ENCODE measurements around the gene SPATA3. TPM values are rescaled to one million over a fixed set of nuclear protein-coding genes. Genes with fewer than 3 reads are reported as not detected.

SPATA3 gene
- total RNA-seq, 2 experiments from 2014 or later = not detected

GRCh38 chr2:230951396-230951795, 44.5 kb upstream of the SPATA3 start:
- POLR2A ChIA-PET = no interaction called here
- no peaks in the 10 kb centered on the region for H3K36me3 Mint-ChIP-seq (ENCODE audit: low read depth)
- CTCF ChIA-PET = no interaction called here

GRCh38 chr2:230952226-230952956, 43.5 kb upstream of the SPATA3 start:
- H3K27me3 ChIP-seq (ENCODE audit: control insufficient read depth in 1 of 2, insufficient read depth in 2 of 2, low read length in 2 of 2) = peaks cover 4 to 6% of the 10 kb centered on the region in 2 experiments
- H3K4me3 ChIP-seq (ENCODE audit: low read length) = no peak overlapping the region
- no peak for DNase-seq
- no peak for TF ChIP-seq CTCF (IDR thresholded peaks at IDR 0.05)
- no peak overlapping the region for H3K27ac ChIP-seq (ENCODE audit: low read depth in 1 of 2, low read length in 2 of 2)
- Mint-ChIP-seq H3K4me3 (no peak overlapping the region), H3K9me3 (no peaks in the 10 kb centered on the region), H3K27me3 (peaks cover 36% of the 10 kb centered on the region), H3K27ac (no peak overlapping the region), H3K4me1 (ENCODE audit: low read depth) (peaks cover 8% of the 10 kb centered on the region), H3K36me3 (ENCODE audit: low read depth) (no peaks in the 10 kb centered on the region)
- ChIA-PET POLR2A (no interaction called here), CTCF (no interaction called here)
- intact Hi-C loops (cut with DNase I, micrococcal nuclease) = no loop called here
- ATAC-seq (ENCODE audit: poor library complexity) = no peak
- no peaks in the 10 kb centered on the region for H3K9me3 ChIP-seq (ENCODE audit: control insufficient read depth in 1 of 2, insufficient read depth in 1 of 2, low read length in 2 of 2)
- no peaks in the 10 kb centered on the region for H3K36me3 ChIP-seq (ENCODE audit: insufficient read depth, low read length)
- H3K4me1 ChIP-seq (ENCODE audit: insufficient read depth, low read length) = peaks cover 13% of the 10 kb centered on the region

More at GRCh38 chr2:230951396-230951795, 44.5 kb upstream of the SPATA3 start:
- Histone ChIP-seq H3K36me3 (ENCODE audit: insufficient read depth, low read length) (no peaks in the 10 kb centered on the region), H3K27me3 (ENCODE audit: control insufficient read depth in 1 of 2, insufficient read depth in 2 of 2, low read length in 2 of 2) (no peaks in the 10 kb centered on the region), H3K4me1 (ENCODE audit: insufficient read depth, low read length) (peaks cover 6% of the 10 kb centered on the region), H3K9me3 (ENCODE audit: control insufficient read depth in 1 of 2, insufficient read depth in 1 of 2, low read length in 2 of 2) (no peaks in the 10 kb centered on the region), H3K4me3 (ENCODE audit: low read length) (no peak overlapping the region), H3K27ac (ENCODE audit: low read depth in 1 of 2, low read length in 2 of 2) (no peak overlapping the region)
- Mint-ChIP-seq H3K4me3 (no peak overlapping the region), H3K9me3 (no peaks in the 10 kb centered on the region), H3K4me1 (ENCODE audit: low read depth) (no peaks in the 10 kb centered on the region), H3K27ac (no peak overlapping the region), H3K27me3 (peaks cover 26% of the 10 kb centered on the region)
- no peak for TF ChIP-seq CTCF (IDR thresholded peaks at IDR 0.05)
- ATAC-seq (ENCODE audit: poor library complexity) = no peak
- DNase-seq = no peak
- intact Hi-C loops (cut with DNase I, micrococcal nuclease) = no loop called here

GRCh38 chr2:230953845-230954244, 42.1 kb upstream of the SPATA3 start:
- H3K27me3 Mint-ChIP-seq = peaks cover 50% of the 10 kb centered on the region
- no peak overlapping the region for H3K4me3 ChIP-seq (ENCODE audit: low read length)
- no peaks in the 10 kb centered on the region for H3K9me3 Mint-ChIP-seq
- ChIA-PET CTCF (no interaction called here), POLR2A (no interaction called here)
- H3K27ac ChIP-seq (ENCODE audit: low read depth in 1 of 2, low read length in 2 of 2) = no peak overlapping the region
- peak in 2 of 14 experiments; percentile 28 to 35 for DNase-seq
- peaks cover 8 to 20% of the 10 kb centered on the region in 2 experiments for H3K27me3 ChIP-seq (ENCODE audit: control insufficient read depth in 1 of 2, insufficient read depth in 2 of 2, low read length in 2 of 2)
- intact Hi-C loops (cut with DNase I, micrococcal nuclease) = no loop called here
- ATAC-seq (ENCODE audit: poor library complexity) = no peak
- no peak for TF ChIP-seq CTCF (IDR thresholded peaks at IDR 0.05)
- H3K4me1 ChIP-seq (ENCODE audit: insufficient read depth, low read length) = peaks cover 15% of the 10 kb centered on the region
- no peak overlapping the region for H3K27ac Mint-ChIP-seq
- H3K4me1 Mint-ChIP-seq (ENCODE audit: low read depth) = peaks cover 13% of the 10 kb centered on the region
- H3K36me3 Mint-ChIP-seq (ENCODE audit: low read depth) = no peaks in the 10 kb centered on the region
- no peak overlapping the region for H3K4me3 Mint-ChIP-seq
- H3K9me3 ChIP-seq (ENCODE audit: control insufficient read depth in 1 of 2, insufficient read depth in 1 of 2, low read length in 2 of 2) = no peaks in the 10 kb centered on the region
- H3K36me3 ChIP-seq (ENCODE audit: insufficient read depth, low read length) = no peaks in the 10 kb centered on the region
